HepG2 (cell line): ENCODE results near the gene CHDH.

Source experiments
- DNMT1 ChIP-seq: sonication (generic); formaldehyde crosslinking; IDR thresholded peaks from 2 replicates; pipeline ENCODE4 v1.5.1; 2020; ENCODE audit warnings: mild to moderate bottlenecking, missing genetic modification reagents
- MTA1 ChIP-seq: sonication (generic); formaldehyde crosslinking; IDR thresholded peaks from 2 replicates; pipeline ENCODE4 v1.4.0; 2020; ENCODE audit warnings: missing genetic modification reagents, mild to moderate bottlenecking, borderline replicate concordance
- NR2C2 ChIP-seq: sonication (generic); formaldehyde crosslinking; IDR thresholded peaks from 2 replicates; pipeline ENCODE4 v1.4.0; 2020; ENCODE audit warnings: missing genetic modification reagents, mild to moderate bottlenecking, moderate library complexity, borderline replicate concordance
- TF ChIP-seq, protein P1 (sequence below): sonication (generic); formaldehyde crosslinking; IDR thresholded peaks from 2 replicates; pipeline ENCODE4 v1.4.0; 2020; ENCODE audit warnings: missing genetic modification reagents

DNA sequence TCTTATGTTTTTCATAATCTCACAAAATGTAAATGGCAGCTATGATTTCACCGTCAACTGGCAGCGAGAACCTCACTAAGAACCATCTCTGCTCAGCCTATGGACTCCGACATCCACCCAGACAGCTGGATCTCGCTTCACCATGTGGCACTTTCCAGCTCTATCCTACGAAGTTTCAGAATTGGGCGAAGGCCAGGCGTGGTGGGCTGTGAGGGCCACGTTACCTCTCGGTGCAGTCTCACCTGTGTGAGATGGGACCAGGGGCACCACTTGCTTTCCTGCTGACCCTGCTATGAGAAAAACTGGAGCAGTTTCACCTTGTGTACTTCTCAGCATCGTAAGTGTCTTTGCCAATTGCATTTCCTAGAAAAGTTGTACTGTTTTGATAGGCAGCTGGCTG is 32.3 kb downstream of the CHDH start:
- TF ChIP-seq MTA1 (CRISPR knock-in tag) (no peak), DNMT1 (CRISPR knock-in tag) (no peak), NR2C2 (CRISPR knock-in tag) (no peak)
- TF ChIP-seq, protein P1, sequence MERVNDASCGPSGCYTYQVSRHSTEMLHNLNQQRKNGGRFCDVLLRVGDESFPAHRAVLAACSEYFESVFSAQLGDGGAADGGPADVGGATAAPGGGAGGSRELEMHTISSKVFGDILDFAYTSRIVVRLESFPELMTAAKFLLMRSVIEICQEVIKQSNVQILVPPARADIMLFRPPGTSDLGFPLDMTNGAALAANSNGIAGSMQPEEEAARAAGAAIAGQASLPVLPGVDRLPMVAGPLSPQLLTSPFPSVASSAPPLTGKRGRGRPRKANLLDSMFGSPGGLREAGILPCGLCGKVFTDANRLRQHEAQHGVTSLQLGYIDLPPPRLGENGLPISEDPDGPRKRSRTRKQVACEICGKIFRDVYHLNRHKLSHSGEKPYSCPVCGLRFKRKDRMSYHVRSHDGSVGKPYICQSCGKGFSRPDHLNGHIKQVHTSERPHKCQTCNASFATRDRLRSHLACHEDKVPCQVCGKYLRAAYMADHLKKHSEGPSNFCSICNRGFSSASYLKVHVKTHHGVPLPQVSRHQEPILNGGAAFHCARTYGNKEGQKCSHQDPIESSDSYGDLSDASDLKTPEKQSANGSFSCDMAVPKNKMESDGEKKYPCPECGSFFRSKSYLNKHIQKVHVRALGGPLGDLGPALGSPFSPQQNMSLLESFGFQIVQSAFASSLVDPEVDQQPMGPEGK, result no peak
